ENCODE measurements around the gene ADARB2. TPM values are rescaled to one million over a fixed set of nuclear protein-coding genes. Genes with fewer than 3 reads are reported as not detected.

Gene ADARB2
- total and polyA plus RNA-seq, 2 donors (not counting 1 experiment from before 2014, with no cell fraction given): not detected

- Histone ChIP-seq H3K9ac (ENCODE audit: insufficient read depth, low read length) (no peak overlapping the region), H3K27me3 (ENCODE audit: control insufficient read depth, insufficient read depth, low read length) (no peaks in the 10 kb centered on the region), H3K4me1 (ENCODE audit: control insufficient read depth, extremely low read depth, insufficient read depth, low read length) (no peaks in the 10 kb centered on the region), H3K4me3 (replicated peaks in 1 of 4; ENCODE audit: control extremely low read depth in 1 of 4, insufficient read depth in 1 of 4, low read depth in 3 of 4, low read length in 4 of 4) (no peak overlapping the region), H3K36me3 (ENCODE audit: control insufficient read depth, insufficient read depth, low read length) (no peaks in the 10 kb centered on the region), H2AFZ (ENCODE audit: low read length) (no peak overlapping the region), H3K79me2 (ENCODE audit: control insufficient read depth, insufficient read depth, low read length) (no peaks in the 10 kb centered on the region), H3K9me3 (ENCODE audit: control insufficient read depth, insufficient read depth, low read depth, low read length) (no peaks in the 10 kb centered on the region), H3K4me2 (ENCODE audit: extremely low read depth, insufficient read depth, low read length) (no peak overlapping the region), H4K20me1 (ENCODE audit: control insufficient read depth, extremely low read depth, insufficient read depth, low read length) (no peaks in the 10 kb centered on the region), H3K27ac (ENCODE audit: insufficient read depth, low read length) (no peak overlapping the region)
- TF ChIP-seq, protein P1, sequence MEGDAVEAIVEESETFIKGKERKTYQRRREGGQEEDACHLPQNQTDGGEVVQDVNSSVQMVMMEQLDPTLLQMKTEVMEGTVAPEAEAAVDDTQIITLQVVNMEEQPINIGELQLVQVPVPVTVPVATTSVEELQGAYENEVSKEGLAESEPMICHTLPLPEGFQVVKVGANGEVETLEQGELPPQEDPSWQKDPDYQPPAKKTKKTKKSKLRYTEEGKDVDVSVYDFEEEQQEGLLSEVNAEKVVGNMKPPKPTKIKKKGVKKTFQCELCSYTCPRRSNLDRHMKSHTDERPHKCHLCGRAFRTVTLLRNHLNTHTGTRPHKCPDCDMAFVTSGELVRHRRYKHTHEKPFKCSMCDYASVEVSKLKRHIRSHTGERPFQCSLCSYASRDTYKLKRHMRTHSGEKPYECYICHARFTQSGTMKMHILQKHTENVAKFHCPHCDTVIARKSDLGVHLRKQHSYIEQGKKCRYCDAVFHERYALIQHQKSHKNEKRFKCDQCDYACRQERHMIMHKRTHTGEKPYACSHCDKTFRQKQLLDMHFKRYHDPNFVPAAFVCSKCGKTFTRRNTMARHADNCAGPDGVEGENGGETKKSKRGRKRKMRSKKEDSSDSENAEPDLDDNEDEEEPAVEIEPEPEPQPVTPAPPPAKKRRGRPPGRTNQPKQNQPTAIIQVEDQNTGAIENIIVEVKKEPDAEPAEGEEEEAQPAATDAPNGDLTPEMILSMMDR (conservative IDR thresholded peaks at IDR 0.05 in 1 of 2, IDR thresholded peaks at IDR 0.05 in 1 of 2; ENCODE audit: low read depth in 1 of 2, low read length in 2 of 2): no peak
- TF ChIP-seq EZH2 (IDR thresholded peaks at IDR 0.05; ENCODE audit: low read length, missing control alignments): no peak
- DNase-seq (ENCODE audit: low read depth in 2 of 2): no peak
Measured at GRCh38 chr10:1648648-1649047, 88.7 kb downstream of the ADARB2 start.

DNA sequence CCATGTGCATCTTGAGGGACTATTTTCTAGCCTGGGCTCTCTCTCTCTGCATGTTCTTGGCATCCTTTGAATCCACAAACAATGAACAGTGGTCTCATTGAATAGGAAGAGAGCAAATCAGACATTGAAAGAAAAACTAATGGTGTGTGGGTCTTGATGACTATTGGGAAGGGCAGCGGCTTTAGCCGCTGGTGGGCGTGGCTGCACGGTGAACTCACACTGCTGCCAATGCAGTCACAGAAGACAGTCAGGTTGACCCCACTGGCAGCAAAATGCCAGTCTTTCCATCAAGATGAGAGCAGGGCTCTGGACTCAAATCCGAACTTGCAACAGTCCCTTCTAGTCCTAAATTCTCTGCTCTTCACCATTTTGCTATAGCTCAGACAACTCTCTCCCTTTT, 91.0 kb downstream of the ADARB2 start:
- H3K4me3 ChIP-seq (replicated peaks in 1 of 4; ENCODE audit: control extremely low read depth in 1 of 4, insufficient read depth in 1 of 4, low read depth in 3 of 4, low read length in 4 of 4): no peak overlapping the region
- H4K20me1 ChIP-seq (ENCODE audit: control insufficient read depth, extremely low read depth, insufficient read depth, low read length): no peaks in the 10 kb centered on the region
- H3K4me2 ChIP-seq (ENCODE audit: extremely low read depth, insufficient read depth, low read length): no peak overlapping the region
- H3K9me3 ChIP-seq (ENCODE audit: control insufficient read depth, insufficient read depth, low read depth, low read length): no peaks in the 10 kb centered on the region
- no peak for DNase-seq (ENCODE audit: low read depth in 2 of 2)
- no peak overlapping the region for H3K27ac ChIP-seq (ENCODE audit: insufficient read depth, low read length)
- no peak overlapping the region for H3K9ac ChIP-seq (ENCODE audit: insufficient read depth, low read length)
- no peaks in the 10 kb centered on the region for H3K4me1 ChIP-seq (ENCODE audit: control insufficient read depth, extremely low read depth, insufficient read depth, low read length)
- H3K27me3 ChIP-seq (ENCODE audit: control insufficient read depth, insufficient read depth, low read length): no peaks in the 10 kb centered on the region
- H2AFZ ChIP-seq (ENCODE audit: low read length): no peak overlapping the region
- TF ChIP-seq EZH2 (IDR thresholded peaks at IDR 0.05; ENCODE audit: low read length, missing control alignments): no peak
- TF ChIP-seq, protein P1 (conservative IDR thresholded peaks at IDR 0.05 in 1 of 2, IDR thresholded peaks at IDR 0.05 in 1 of 2; ENCODE audit: low read depth in 1 of 2, low read length in 2 of 2): no peak
- H3K36me3 ChIP-seq (ENCODE audit: control insufficient read depth, insufficient read depth, low read length): no peaks in the 10 kb centered on the region
- no peaks in the 10 kb centered on the region for H3K79me2 ChIP-seq (ENCODE audit: control insufficient read depth, insufficient read depth, low read length)

- H3K4me2 ChIP-seq (ENCODE audit: extremely low read depth, insufficient read depth, low read length): no peak overlapping the region
Measured at GRCh38 chr10:1645896-1646295, 91.4 kb downstream of the ADARB2 start.

More at GRCh38 chr10:1645896-1646295, 91.4 kb downstream of the ADARB2 start:
- no peak for TF ChIP-seq EZH2 (IDR thresholded peaks at IDR 0.05; ENCODE audit: low read length, missing control alignments)
- TF ChIP-seq, protein P1 (conservative IDR thresholded peaks at IDR 0.05 in 1 of 2, IDR thresholded peaks at IDR 0.05 in 1 of 2; ENCODE audit: low read depth in 1 of 2, low read length in 2 of 2): no peak
- H3K4me3 ChIP-seq (replicated peaks in 1 of 4; ENCODE audit: control extremely low read depth in 1 of 4, insufficient read depth in 1 of 4, low read depth in 3 of 4, low read length in 4 of 4): no peak overlapping the region
- no peak overlapping the region for H3K27ac ChIP-seq (ENCODE audit: insufficient read depth, low read length)
- H3K4me1 ChIP-seq (ENCODE audit: control insufficient read depth, extremely low read depth, insufficient read depth, low read length): no peaks in the 10 kb centered on the region
- H3K9ac ChIP-seq (ENCODE audit: insufficient read depth, low read length): no peak overlapping the region
- H3K36me3 ChIP-seq (ENCODE audit: control insufficient read depth, insufficient read depth, low read length): no peaks in the 10 kb centered on the region
- H3K79me2 ChIP-seq (ENCODE audit: control insufficient read depth, insufficient read depth, low read length): no peaks in the 10 kb centered on the region
- no peaks in the 10 kb centered on the region for H3K27me3 ChIP-seq (ENCODE audit: control insufficient read depth, insufficient read depth, low read length)
- no peaks in the 10 kb centered on the region for H3K9me3 ChIP-seq (ENCODE audit: control insufficient read depth, insufficient read depth, low read depth, low read length)
- H4K20me1 ChIP-seq (ENCODE audit: control insufficient read depth, extremely low read depth, insufficient read depth, low read length): no peaks in the 10 kb centered on the region
- no peak overlapping the region for H2AFZ ChIP-seq (ENCODE audit: low read length)
- DNase-seq (ENCODE audit: low read depth in 2 of 2): no peak
